HG02623 (cell line): ENCODE data around the gene ARFIP1.

Source experiments
- ATAC-seq: cut with Tn5 transposase; IDR thresholded peaks from one replicate; pipeline ENCODE4 v1.9.1; 2021; ENCODE audit warnings: moderate library complexity; ENCODE audit not compliant: unreplicated experiment

Gene ARFIP1

DNA sequence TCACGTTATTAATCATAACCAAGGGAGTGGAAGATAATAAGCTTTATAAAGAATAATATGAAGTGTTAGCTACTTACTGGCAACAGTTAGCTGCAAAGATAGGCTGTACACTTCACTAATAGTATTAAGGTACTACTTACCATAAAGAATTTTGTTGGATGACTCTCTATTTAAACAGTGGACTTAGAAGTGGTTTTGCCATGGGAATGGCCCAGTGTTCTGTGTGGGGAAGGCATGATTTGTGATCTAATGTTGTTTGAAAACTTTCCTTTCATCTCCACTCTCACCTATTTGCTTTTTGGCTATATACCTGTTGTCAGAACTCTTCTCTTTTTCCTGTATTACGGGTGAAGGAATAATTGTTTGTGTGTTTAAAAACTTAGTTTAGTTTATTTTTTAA, 179.3 kb downstream of the ARFIP1 start:
- ATAC-seq: no peak

DNA sequence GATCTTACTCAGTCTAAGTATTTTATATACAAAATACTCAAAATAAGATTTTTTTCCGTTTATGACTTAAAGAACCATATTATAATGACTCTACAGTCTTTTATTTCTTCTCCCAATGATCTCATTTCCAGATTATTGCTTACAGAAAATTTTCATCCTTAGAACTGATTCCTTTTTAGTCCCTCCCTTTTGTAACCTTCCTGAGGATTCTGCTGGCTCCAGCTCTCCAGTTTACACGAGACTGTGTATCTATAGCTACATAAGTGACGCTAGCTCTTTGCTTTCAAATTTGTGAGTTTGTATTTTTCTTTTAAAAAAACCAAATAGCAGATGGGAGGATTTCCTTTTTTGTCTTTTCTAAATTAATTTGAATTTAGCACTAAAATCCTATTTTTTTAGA, 180.3 kb downstream of the ARFIP1 start:
- no peak for ATAC-seq

DNA sequence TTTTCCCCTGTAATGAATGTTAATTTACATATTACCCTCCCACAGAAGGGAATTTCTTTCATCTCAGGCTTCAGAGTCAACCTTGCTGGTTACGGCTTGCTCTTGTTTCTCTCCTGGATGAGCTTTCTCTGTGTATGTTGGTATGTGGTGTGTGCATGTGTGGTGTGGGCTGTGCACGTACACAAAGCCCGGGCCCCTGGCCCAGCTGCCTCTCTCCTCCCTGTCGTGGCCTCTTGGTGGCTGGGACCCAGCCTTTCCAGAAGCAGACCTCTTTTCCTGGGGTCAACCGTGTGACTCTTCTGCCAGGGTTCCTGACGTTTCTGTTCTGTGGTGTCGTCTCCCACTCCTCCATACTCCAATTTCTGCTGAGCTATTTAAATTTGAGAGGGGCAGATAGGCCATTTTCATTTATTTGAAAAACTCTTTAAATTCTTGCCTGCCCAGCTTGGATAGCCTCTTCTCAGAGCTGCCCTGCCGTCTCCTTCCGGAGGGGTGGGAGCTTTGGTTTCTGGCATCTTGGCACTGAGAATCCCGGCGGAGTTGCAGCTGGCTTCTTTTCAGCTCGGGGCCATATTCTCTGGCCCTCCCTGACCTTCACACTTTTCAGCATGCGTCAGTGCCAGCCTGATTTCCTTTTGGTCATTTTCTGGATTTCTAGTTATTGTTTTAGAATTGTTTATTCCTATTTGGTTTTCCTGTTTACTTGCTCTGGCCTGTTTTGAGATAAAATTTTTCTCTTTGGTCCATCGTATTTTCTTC, 181.4 kb downstream of the ARFIP1 start:
- ATAC-seq: no peak

DNA sequence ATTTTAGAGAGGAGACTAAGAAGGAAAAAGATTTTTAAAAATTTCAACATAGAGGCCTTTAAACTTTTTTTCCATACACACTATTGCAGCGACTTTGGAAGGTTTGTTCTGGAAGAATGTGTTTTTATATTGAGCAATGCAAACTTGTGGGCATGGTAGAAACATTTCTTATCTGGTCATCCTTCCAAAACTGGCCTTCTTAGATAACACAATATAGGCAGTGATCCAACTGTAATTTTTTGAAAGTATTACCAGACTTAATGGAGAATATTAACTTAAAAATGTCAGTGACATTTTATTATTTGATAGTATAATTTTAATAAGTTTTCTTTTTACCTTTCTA, 182.0 kb downstream of the ARFIP1 start:
- no peak for ATAC-seq
